IMR-90 (cell line): ENCODE measurements around the gene SAG. TPM values are rescaled to one million over a fixed set of nuclear protein-coding genes. Genes with fewer than 3 reads are reported as not detected.

Source experiments
- ATAC-seq: fragments of 200-7000 bp; cut with Tn5 transposase; 2 replicates; pipeline ENCODE4 v1.9.1; 2020; ENCODE audit warnings: low read depth, mild to moderate bottlenecking, moderate library complexity
- BruUV-seq: library from RNA; stranded (reverse); fragments of 400-500 nt; replicated peaks from 2 replicates; lab custom pipeline; 2021; lab: Mats Ljungman, UMichigan
- CTCF ChIA-PET: fragments of 300-600 bp; formaldehyde crosslinking; extraction: SDS; loops from one replicate; lab custom pipeline; 2021; ENCODE audit warnings: antibody characterized with exemption; lab: Yijun Ruan, JAX
- POLR2A ChIA-PET: fragments of 300-600 bp; sonication (Branson Sonifier 250); formaldehyde crosslinking; loops from one replicate; lab custom pipeline; 2022; ENCODE audit warnings: antibody characterized with exemption; ENCODE audit not compliant: unreplicated experiment; lab: Charles Lee
- DNase-seq: peaks from one replicate; pipeline ENCODE4 v3.0.0; 2013
- H2AFZ ChIP-seq: replicated peaks from 2 replicates; pipeline ENCODE3; 2013; ENCODE audit warnings: low read length, mild to moderate bottlenecking; ENCODE audit not compliant: poor library complexity
- H2AK5ac ChIP-seq: 2 replicates; pipeline ENCODE4 v1.6.1; 2013; ENCODE audit warnings: low read depth, low read length, inconsistent platforms
- H2AK9ac ChIP-seq: replicated peaks from 2 replicates; pipeline ENCODE3; 2013; ENCODE audit warnings: mild to moderate bottlenecking, low read depth, low read length, moderate library complexity; ENCODE audit not compliant: poor library complexity
- H2BK120ac ChIP-seq: 2 replicates; pipeline ENCODE4 v1.6.1; 2013; ENCODE audit warnings: low read depth, low read length, inconsistent platforms
- H2BK15ac ChIP-seq: 3 replicates; pipeline ENCODE4 v1.6.1; 2013; ENCODE audit warnings: low read depth, low read length, inconsistent platforms
- H2BK20ac ChIP-seq: 2 replicates; pipeline ENCODE4 v1.6.1; 2013; ENCODE audit warnings: low read depth, mild to moderate bottlenecking, inconsistent platforms, low read length, moderate library complexity
- H2BK5ac ChIP-seq: 2 replicates; pipeline ENCODE4 v1.6.1; 2013; ENCODE audit warnings: mild to moderate bottlenecking, low read depth, low read length, inconsistent platforms; ENCODE audit not compliant: poor library complexity, severe bottlenecking
- H3K14ac ChIP-seq: replicated peaks from 2 replicates; pipeline ENCODE4 v1.6.1; 2013; ENCODE audit warnings: low read depth, low read length, inconsistent platforms
- H3K18ac ChIP-seq: 2 replicates; pipeline ENCODE4 v1.6.1; 2013; ENCODE audit warnings: low read depth, low read length, control low read depth
- H3K23ac ChIP-seq: 2 replicates; pipeline ENCODE4 v1.6.1; 2013; ENCODE audit warnings: low read depth, low read length, inconsistent platforms
- H3K27ac ChIP-seq: 2 replicates; pipeline ENCODE4 v1.5.1; 2013; ENCODE audit warnings: mild to moderate bottlenecking, control low read depth, low read length; ENCODE audit not compliant: insufficient read depth
- H3K27me3 ChIP-seq: 2 replicates; pipeline ENCODE4 v1.6.1; 2013; ENCODE audit warnings: low read length; ENCODE audit not compliant: control insufficient read depth, insufficient read depth
- H3K36me3 ChIP-seq: 2 replicates; pipeline ENCODE4 v1.6.1; 2013; ENCODE audit warnings: low read length, mixed read lengths; ENCODE audit not compliant: control insufficient read depth, insufficient read depth
- H3K4ac ChIP-seq: 2 replicates; pipeline ENCODE4 v1.6.1; 2013; ENCODE audit warnings: low read depth, low read length, inconsistent platforms
- H3K4me1 ChIP-seq: 2 replicates; pipeline ENCODE4 v1.6.1; 2013; ENCODE audit warnings: low read length, mixed read lengths; ENCODE audit not compliant: control insufficient read depth, insufficient read depth
- H3K4me2 ChIP-seq: 2 replicates; pipeline ENCODE4 v1.6.1; 2013; ENCODE audit warnings: low read depth, mild to moderate bottlenecking, control low read depth, low read length, moderate library complexity
- H3K4me3 ChIP-seq: 2 replicates; pipeline ENCODE4 v1.5.1; 2013; ENCODE audit warnings: low read depth, mild to moderate bottlenecking, control low read depth, low read length, moderate library complexity; ENCODE audit not compliant: insufficient read depth
- H3K56ac ChIP-seq: 2 replicates; pipeline ENCODE4 v1.6.1; 2013; ENCODE audit warnings: low read length, inconsistent platforms; ENCODE audit not compliant: insufficient read depth; ENCODE audit errors: extremely low read depth
- H3K79me1 ChIP-seq, 2 experiments: 2 replicates each; pipeline ENCODE4 v1.6.1; 2013; ENCODE audit warnings: low read length in 2 of 2, inconsistent platforms in 1 of 2, low read depth in 1 of 2
- H3K9ac ChIP-seq: 2 replicates; pipeline ENCODE4 v1.6.1; 2013; ENCODE audit warnings: low read depth, low read length, control low read depth
- H3K9me1 ChIP-seq: 2 replicates; pipeline ENCODE4 v1.6.1; 2013; ENCODE audit warnings: low read length, inconsistent platforms; ENCODE audit not compliant: insufficient read depth
- H3K9me3 ChIP-seq: 2 replicates; pipeline ENCODE4 v1.6.1; 2013; ENCODE audit warnings: low read length; ENCODE audit not compliant: control insufficient read depth, insufficient read depth
- H4K20me1 ChIP-seq: 2 replicates; pipeline ENCODE4 v1.6.1; 2013; ENCODE audit warnings: low read length, inconsistent platforms; ENCODE audit not compliant: insufficient read depth
- H4K5ac ChIP-seq: 2 replicates; pipeline ENCODE4 v1.6.1; 2013; ENCODE audit warnings: mild to moderate bottlenecking, low read depth, low read length, control low read depth
- H4K8ac ChIP-seq, 2 experiments: 2 replicates each; pipeline ENCODE4 v1.6.1; 2013; ENCODE audit warnings: low read depth in 2 of 2, low read length in 2 of 2, control low read depth in 1 of 2, inconsistent platforms in 1 of 2
- H4K91ac ChIP-seq: 2 replicates; pipeline ENCODE4 v1.6.1; 2013; ENCODE audit warnings: low read depth, low read length, inconsistent platforms; ENCODE audit not compliant: insufficient read depth
- BHLHE40 ChIP-seq: fragments of 150-350 bp; IDR thresholded peaks from 2 replicates; pipeline ENCODE4 v1.6.1; 2016; ENCODE audit warnings: mild to moderate bottlenecking, low read depth, low read length
- CEBPB ChIP-seq: IDR thresholded peaks from 2 replicates; pipeline ENCODE4 v1.6.1; 2012; ENCODE audit warnings: low read depth, low read length, improper control_type of control experiment
- CHD1 ChIP-seq: IDR thresholded peaks from 2 replicates; pipeline ENCODE4 v1.6.1; 2012; ENCODE audit warnings: low read depth, low read length, improper control_type of control experiment
- FOS ChIP-seq: fragments of 150-350 bp; IDR thresholded peaks from 2 replicates; pipeline ENCODE4 v1.6.1; 2016; ENCODE audit warnings: low read depth, low read length
- MAFK ChIP-seq: IDR thresholded peaks from 2 replicates; pipeline ENCODE4 v1.6.1; 2012; ENCODE audit warnings: low read depth, low read length, improper control_type of control experiment
- MAZ ChIP-seq: IDR thresholded peaks from 2 replicates; pipeline ENCODE4 v1.6.1; 2012; ENCODE audit warnings: low read depth, mild to moderate bottlenecking, low read length, improper control_type of control experiment, moderate library complexity, borderline replicate concordance
- MXI1 ChIP-seq: IDR thresholded peaks from 2 replicates; pipeline ENCODE4 v1.6.1; 2012; ENCODE audit warnings: low read depth, mild to moderate bottlenecking, low read length, moderate library complexity, borderline replicate concordance
- NFE2L2 ChIP-seq: fragments of 150-350 bp; IDR thresholded peaks from 2 replicates; pipeline ENCODE4 v1.6.1; 2016; ENCODE audit warnings: low read depth, mild to moderate bottlenecking, low read length
- POLR2A ChIP-seq: IDR thresholded peaks from 2 replicates; pipeline ENCODE4 v1.6.1; 2012; ENCODE audit warnings: mild to moderate bottlenecking, low read depth, low read length
- RAD21 ChIP-seq: IDR thresholded peaks from 2 replicates; pipeline ENCODE4 v1.6.1; 2012; ENCODE audit warnings: low read length, improper control_type of control experiment
- RCOR1 ChIP-seq: IDR thresholded peaks from 2 replicates; pipeline ENCODE4 v1.6.1; 2012; ENCODE audit warnings: mild to moderate bottlenecking, low read length, improper control_type of control experiment; ENCODE audit not compliant: insufficient replicate concordance
- RFX5 ChIP-seq: IDR thresholded peaks from 2 replicates; pipeline ENCODE4 v1.8.0; 2012; ENCODE audit warnings: low read depth, mild to moderate bottlenecking, low read length, moderate library complexity
- SMC3 ChIP-seq: fragments of 150-350 bp; IDR thresholded peaks from 2 replicates; pipeline ENCODE4 v1.6.1; 2016; ENCODE audit warnings: low read depth, mild to moderate bottlenecking, antibody characterized with exemption, low read length, moderate library complexity
- WGBS, 2 experiments: methylation state at CpG; one replicate each; pipeline versions ENCODE4 v1.1.5 to v1.1.7; 2013; ENCODE audit warnings: missing lambda C conversion rate in 2 of 2; ENCODE audit not compliant: insufficient read length in 1 of 2; ENCODE audit errors: extremely low coverage in 2 of 2; 5-methylcytosine and 5-hydroxymethylcytosine counted together
- dilution Hi-C: fragments of 300-500 bp; cut with HindIII; formaldehyde crosslinking; loops from one replicate; pipeline ENCODE4 v1.14.3; 2018; ENCODE audit warnings: low sequenced_read_pairs; ENCODE audit not compliant: unreplicated experiment
- in situ Hi-C: fragments of 300-500 bp; cut with MboI; formaldehyde crosslinking; loops from 3 replicates; pipeline ENCODE4 v1.14.3; 2019; ENCODE audit warnings: low sequenced_read_pairs, inconsistent platforms, mixed read lengths
- intact Hi-C: fragments of 100-400 bp; cut with micrococcal nuclease; formaldehyde crosslinking; loops from 2 replicates; pipeline ENCODE4 v1.10.0; 2022
- polyA plus RNA-seq, 3 experiments: library from polyadenylated mRNA; depleted of rRNA; stranded (reverse); fragments of >200 nt; gene quantifications; 2 replicates each; pipeline ENCODE4 v1.2.3, GENCODE V29; 2012; ENCODE audit warnings: low replicate concordance in 1 of 3
- total RNA-seq: library from RNA; depleted of rRNA; stranded (reverse); fragments of >200 nt; gene quantifications from 2 replicates; pipeline ENCODE4 v1.2.3, GENCODE V29; 2012
- TF ChIP-seq, protein P1 (sequence below): conservative IDR thresholded peaks from 2 replicates; pipeline ENCODE4 v1.5.1; 2012; ENCODE audit warnings: mild to moderate bottlenecking, low read depth, low read length, improper control_type of control experiment
- TF ChIP-seq, protein P2 (sequence below): fragments of 150-350 bp; IDR thresholded peaks from 2 replicates; pipeline ENCODE4 v1.6.1; 2017; ENCODE audit warnings: mild to moderate bottlenecking, antibody characterized with exemption, low read length, low read depth
- TF ChIP-seq, protein P3 (sequence below): fragments of 150-350 bp; IDR thresholded peaks from 2 replicates; pipeline ENCODE4 v1.6.1; 2016; ENCODE audit warnings: low read depth, mild to moderate bottlenecking, low read length, moderate library complexity, borderline replicate concordance

The SAG gene
- total and polyA plus RNA-seq, 2 of the 4 experiments (the other 2 are of a cell fraction): not detected

DNA sequence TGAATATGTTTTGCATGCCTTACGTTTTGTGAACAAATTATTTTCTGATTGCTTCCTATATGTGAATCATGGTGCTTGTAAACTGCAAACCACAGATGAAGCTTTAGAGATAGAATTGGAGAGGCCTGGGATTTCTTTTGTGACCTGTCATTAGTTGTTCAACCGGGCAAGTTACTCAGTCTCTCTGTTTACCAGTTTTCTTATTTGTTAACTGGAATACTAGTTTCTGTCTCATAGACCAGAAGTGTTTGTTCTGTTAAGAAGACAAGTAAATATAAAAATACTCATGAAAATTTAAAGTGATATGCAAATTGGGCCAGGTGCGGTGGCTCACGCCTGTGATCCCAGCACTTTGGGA, 74.0 kb downstream of the SAG start:
- H2AK5ac ChIP-seq: no peak overlapping the region
- ChIA-PET POLR2A (no interaction called here), CTCF (no interaction called here)
- peaks cover 16 to 33% of the 10 kb centered on the region in 2 experiments for H3K79me1 ChIP-seq
- no peaks in the 10 kb centered on the region for H3K36me3 ChIP-seq
- no peak overlapping the region for H3K14ac ChIP-seq
- no peak overlapping the region for H4K8ac ChIP-seq
- no peak overlapping the region for H4K5ac ChIP-seq
- intact Hi-C loops (no loop called here), dilution Hi-C loops (no loop called here), in situ Hi-C loops (no loop called here)
- H2BK15ac ChIP-seq: no peak overlapping the region
- H3K9me1 ChIP-seq: peaks cover 11% of the 10 kb centered on the region
- H2AFZ ChIP-seq: no peak overlapping the region
- BruUV-seq: no TSS peak
- H2BK20ac ChIP-seq: no peak overlapping the region
- peaks cover 12% of the 10 kb centered on the region for H4K20me1 ChIP-seq
- H3K4me2 ChIP-seq: no peak overlapping the region
- H3K56ac ChIP-seq: no peak overlapping the region
- no peak overlapping the region for H2AK9ac ChIP-seq
- H3K9ac ChIP-seq: no peak overlapping the region
- ATAC-seq: no peak
- no peak overlapping the region for H2BK120ac ChIP-seq
- H2BK5ac ChIP-seq: no peak overlapping the region
- H3K9me3 ChIP-seq: no peaks in the 10 kb centered on the region
- H4K91ac ChIP-seq: no peak overlapping the region
- no peak for TF ChIP-seq POLR2A
- TF ChIP-seq BHLHE40: no peak
- TF ChIP-seq, protein P1, sequence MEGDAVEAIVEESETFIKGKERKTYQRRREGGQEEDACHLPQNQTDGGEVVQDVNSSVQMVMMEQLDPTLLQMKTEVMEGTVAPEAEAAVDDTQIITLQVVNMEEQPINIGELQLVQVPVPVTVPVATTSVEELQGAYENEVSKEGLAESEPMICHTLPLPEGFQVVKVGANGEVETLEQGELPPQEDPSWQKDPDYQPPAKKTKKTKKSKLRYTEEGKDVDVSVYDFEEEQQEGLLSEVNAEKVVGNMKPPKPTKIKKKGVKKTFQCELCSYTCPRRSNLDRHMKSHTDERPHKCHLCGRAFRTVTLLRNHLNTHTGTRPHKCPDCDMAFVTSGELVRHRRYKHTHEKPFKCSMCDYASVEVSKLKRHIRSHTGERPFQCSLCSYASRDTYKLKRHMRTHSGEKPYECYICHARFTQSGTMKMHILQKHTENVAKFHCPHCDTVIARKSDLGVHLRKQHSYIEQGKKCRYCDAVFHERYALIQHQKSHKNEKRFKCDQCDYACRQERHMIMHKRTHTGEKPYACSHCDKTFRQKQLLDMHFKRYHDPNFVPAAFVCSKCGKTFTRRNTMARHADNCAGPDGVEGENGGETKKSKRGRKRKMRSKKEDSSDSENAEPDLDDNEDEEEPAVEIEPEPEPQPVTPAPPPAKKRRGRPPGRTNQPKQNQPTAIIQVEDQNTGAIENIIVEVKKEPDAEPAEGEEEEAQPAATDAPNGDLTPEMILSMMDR: no peak
- no peak for TF ChIP-seq FOS
- TF ChIP-seq, protein P2, sequence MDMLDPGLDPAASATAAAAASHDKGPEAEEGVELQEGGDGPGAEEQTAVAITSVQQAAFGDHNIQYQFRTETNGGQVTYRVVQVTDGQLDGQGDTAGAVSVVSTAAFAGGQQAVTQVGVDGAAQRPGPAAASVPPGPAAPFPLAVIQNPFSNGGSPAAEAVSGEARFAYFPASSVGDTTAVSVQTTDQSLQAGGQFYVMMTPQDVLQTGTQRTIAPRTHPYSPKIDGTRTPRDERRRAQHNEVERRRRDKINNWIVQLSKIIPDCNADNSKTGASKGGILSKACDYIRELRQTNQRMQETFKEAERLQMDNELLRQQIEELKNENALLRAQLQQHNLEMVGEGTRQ: no peak
- TF ChIP-seq MAZ: no peak
- TF ChIP-seq MAFK: no peak
- no peak for TF ChIP-seq CEBPB
- TF ChIP-seq SMC3: no peak
- TF ChIP-seq, protein P3, sequence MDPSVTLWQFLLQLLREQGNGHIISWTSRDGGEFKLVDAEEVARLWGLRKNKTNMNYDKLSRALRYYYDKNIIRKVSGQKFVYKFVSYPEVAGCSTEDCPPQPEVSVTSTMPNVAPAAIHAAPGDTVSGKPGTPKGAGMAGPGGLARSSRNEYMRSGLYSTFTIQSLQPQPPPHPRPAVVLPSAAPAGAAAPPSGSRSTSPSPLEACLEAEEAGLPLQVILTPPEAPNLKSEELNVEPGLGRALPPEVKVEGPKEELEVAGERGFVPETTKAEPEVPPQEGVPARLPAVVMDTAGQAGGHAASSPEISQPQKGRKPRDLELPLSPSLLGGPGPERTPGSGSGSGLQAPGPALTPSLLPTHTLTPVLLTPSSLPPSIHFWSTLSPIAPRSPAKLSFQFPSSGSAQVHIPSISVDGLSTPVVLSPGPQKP: no peak
- no peak for TF ChIP-seq NFE2L2
- no peak for TF ChIP-seq MXI1
- TF ChIP-seq RCOR1: no peak
- TF ChIP-seq RAD21: no peak
- no peak for TF ChIP-seq RFX5
- TF ChIP-seq CHD1: no peak
- no peak overlapping the region for H3K4ac ChIP-seq
- no peaks in the 10 kb centered on the region for H3K27me3 ChIP-seq
- no peak overlapping the region for H3K18ac ChIP-seq
- peaks cover 9% of the 10 kb centered on the region for H3K4me1 ChIP-seq
- no CpG with 5 or more reads among the region's 4 CpGs for WGBS, 2 experiments
- no peak overlapping the region for H3K4me3 ChIP-seq
- H3K23ac ChIP-seq: no peak overlapping the region
- DNase-seq: no peak
- no peak overlapping the region for H3K27ac ChIP-seq
